HG03103 (cell line): ENCODE measurements around the gene CELF6.

ENCODE experiments used
- ATAC-seq: cut with Tn5 transposase; IDR thresholded peaks from one replicate; pipeline ENCODE4 v1.9.1; 2021; ENCODE audit warnings: low read depth; ENCODE audit not compliant: unreplicated experiment

Gene CELF6

GRCh38 chr15:72319985-72320671, at the start of gene CELF6:
Gene CELF6 (minus strand): TSS chr15:72320157. CDS start chr15:72319874, 283 bp downstream.
- ATAC-seq = no peak

DNA sequence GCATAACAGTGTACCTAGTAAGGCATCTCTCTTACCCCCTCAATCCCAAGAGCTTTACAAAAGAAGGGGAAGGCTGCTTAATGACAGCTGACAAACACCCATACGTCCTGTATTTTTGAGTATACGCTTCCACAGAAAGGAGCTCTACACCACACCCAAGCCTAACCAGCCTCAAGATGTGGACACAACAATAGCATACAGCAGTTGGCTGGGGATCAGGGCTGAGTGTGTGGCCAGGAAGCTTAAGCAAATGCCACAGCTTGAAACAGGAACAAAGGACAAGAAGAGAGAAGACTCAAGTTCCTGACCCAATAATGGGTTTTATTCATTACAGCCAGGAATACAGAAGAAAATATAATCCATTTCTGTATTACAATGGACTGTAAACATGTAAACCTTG, 48.9 kb upstream of the CELF6 start:
- no peak for ATAC-seq

GRCh38 chr15:72368325-72368724, 48.4 kb upstream of the CELF6 start:
- no peak for ATAC-seq

DNA sequence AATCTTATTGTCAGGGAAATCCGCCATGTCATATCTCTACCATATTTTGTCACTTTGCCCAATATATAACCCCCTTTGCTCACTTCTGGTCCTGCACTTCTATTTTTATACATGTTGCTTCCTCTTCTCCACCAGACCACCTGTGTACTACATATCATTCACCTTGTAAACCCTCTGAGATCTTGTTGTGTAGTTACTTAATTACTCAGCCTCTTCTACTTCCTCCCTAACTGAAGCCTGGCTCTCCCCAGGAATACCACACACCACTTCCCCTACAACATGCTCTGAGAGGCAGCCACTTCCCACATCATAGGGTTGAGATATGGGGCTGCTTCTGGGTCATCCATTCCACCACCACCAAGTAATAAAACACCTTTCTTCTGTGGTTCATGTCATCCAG, 45.9 kb upstream of the CELF6 start:
- peak; percentile 85 for ATAC-seq

DNA sequence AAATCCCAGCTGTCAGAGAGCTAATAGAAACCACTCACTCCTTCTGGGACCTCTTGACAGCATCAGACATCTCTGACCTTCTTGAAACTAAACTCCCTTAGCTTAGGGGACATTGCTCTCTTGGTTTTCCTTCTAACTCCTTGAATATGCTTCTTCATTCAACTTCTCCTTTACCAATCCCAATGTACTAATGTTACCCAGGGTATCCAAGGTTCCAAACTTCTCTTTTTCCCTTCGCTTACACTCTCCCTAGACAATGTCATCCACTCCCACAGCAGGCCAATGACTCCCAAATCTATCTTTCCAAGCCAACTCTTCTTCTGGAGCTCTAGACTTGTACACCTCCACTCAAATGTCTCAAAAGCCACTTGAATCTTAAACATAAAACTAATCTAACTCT, 41.2 kb upstream of the CELF6 start:
- ATAC-seq = no peak

- ATAC-seq = no peak
These were observed 38.8 kb upstream of the CELF6 start for GRCh38 chr15:72358650-72359171.

DNA sequence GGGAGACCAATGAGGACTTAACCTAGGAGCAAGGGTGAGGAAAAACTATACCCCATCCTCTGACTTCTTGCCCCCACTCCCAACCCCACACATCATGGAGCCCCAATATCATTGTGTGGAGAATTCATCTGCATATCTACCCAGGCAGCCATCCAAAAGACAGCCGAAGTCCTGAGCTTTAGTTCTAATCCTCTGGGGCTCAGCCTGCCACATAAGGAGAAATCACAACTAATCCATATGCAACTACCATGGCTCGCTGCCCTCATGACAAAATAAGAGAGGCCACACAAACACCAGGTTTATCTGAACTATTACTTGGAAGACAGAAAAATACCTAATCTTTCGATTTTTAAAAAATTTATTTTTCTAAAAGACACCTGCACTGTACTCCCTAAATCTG, 38.2 kb upstream of the CELF6 start:
- ATAC-seq = no peak

DNA sequence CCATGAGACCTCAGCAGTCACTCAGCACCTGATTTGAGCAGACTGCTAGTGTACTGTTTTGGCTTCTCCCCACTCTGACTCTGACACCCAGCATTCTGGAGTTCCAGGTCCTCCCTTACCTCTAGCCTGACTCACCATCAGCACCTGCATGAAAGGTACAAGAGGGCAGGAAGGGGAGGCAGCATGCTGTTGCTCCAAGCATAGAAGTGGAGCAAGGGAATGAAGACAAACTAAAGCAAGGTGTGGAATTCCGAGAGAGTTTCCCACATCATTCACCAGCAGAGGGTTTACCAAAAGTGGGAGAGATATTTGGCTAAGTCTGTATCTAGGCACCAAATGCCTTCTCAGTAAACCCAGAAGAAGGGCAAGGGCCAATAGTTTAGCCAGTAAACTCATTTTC, 34.5 kb upstream of the CELF6 start:
- no peak for ATAC-seq

DNA sequence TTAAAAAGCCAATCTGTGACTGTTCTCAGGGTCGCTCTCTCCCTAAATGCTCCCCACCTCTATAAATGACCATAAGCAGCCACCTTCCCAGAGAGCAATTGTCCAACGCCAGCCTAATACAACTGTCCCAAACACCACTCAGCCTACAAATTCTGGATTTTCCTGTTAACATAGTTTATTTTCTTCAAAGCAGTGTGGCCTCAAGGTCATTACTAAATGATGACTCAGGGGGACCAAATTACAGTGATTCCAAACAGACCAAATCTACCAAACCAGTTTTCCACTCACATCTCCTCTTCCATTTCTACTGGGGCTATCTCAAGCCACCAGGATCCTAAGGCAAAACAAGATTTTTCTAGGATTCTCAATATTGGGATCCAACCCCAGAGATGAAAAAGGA, 33.3 kb upstream of the CELF6 start:
- no peak for ATAC-seq

GRCh38 chr15:72345806-72346205, 25.8 kb upstream of the CELF6 start:
- no peak for ATAC-seq

DNA sequence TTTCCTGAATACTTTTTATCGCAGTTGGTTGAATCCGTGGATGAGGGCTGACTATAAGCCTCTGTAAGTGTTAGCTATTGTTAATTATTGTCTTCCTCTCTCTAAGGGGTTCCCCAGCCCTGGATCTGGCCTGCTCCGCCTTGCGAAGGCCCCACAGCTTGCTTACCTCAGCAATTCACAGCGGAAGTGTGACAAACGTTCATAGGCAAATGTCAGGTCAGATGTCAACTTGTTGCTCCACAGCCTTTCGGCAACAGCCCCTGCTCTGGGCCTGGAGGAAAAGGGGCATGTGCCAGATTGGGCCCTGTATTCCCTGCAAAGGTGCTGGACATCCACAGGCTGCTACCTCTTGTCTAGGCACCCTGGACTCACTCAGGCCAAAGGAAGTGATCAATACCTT, 25.3 kb upstream of the CELF6 start:
- no peak for ATAC-seq

GRCh38 chr15:72344602-72345001, 24.6 kb upstream of the CELF6 start:
- ATAC-seq = no peak

GRCh38 chr15:72342385-72342784, 22.4 kb upstream of the CELF6 start:
- ATAC-seq = no peak

- ATAC-seq = no peak
These were observed 21.4 kb upstream of the CELF6 start for GRCh38 chr15:72341361-72341760.

DNA sequence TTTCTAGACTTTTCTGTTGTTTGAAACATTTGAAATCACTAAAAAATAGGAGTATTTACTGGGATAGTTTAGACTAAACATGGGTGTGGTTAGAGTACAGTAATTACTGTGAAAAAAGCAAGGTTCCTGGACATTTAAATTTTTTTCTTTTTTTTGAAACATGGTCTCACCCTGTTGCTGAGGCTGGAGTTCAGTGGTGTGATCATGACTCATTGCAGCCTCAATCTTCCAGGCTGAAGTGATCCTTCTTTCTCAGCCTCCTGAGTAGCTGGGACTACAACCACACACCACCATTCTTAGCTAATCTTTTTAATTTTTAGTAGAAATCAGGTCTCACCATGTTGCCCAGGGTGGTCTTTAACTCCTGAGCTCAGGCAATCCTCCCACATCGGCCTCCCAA, 20.4 kb upstream of the CELF6 start:
- no peak for ATAC-seq

DNA sequence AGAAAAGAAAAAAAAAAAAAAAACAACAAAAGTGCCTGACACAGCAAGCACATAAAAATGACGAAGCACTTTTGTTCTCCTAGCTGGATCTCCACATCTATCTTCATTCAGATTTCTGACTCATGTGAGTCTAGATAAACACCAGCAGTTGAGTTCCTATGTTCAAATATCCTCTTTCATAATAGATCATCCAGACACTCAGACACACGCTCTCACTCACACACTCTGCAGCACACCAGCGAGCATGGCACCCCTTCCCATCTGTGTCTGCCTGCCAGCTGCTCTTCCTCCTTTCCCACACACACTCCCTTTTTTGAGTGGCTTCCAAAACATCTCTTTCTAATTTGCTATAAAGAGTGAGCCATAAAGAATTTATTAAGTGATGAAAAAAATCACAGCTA, 19.8 kb upstream of the CELF6 start:
- no peak for ATAC-seq

DNA sequence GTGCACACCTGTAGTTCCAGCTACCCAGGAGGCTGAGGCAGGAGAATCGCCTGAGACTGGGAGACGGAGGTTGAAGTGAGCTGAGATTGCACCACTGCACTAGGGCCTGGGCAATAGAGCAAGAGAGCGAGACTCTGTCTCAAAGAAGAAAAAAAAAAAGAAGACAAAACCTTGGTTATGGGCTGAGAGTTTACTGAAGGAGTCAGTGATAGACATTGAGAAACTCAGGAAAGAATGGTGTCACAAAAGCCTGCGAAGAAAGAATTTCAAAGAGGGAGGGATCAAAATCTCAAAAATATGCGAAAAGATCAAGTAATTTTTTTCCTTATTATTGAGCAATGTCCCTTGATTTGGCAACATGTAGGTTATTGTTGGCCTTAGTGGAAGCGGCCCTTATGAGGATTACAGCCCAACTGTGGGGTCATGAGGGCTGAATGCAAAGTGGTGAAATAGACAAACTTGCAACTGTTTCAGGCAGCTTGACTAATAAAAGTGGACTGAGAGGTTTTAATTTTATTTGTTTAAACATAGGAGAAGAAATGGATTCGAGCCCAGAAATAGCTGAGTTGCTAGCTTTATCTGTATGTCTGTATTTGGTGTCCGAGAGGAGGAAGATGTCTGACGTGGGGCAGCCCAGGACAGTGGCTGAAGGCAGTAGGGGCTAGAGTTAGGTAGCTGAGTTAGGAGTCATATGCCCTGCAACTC, 18.8 kb upstream of the CELF6 start:
- no peak for ATAC-seq

DNA sequence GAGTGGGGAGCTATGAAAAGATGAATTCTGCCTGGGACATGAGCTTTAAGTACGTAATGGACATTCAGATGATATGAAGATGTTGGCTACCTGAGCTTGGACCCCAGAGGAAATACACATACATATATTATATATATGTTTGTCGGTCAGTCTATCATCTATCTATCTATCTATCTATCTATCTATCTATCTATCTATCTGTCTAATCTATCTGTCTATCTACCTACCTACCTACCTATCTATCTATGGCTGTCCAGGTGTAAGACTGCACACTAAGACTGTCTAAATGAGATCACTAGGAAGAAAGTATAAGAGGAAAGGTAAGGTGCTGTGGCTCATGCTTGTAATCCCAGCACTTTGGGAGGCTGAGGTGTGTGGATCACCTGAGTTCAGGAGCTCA, 18.2 kb upstream of the CELF6 start:
- ATAC-seq = no peak

GRCh38 chr15:72334842-72335241, 14.9 kb upstream of the CELF6 start:
- ATAC-seq = no peak

GRCh38 chr15:72331021-72331420, 11.1 kb upstream of the CELF6 start:
- ATAC-seq = no peak

DNA sequence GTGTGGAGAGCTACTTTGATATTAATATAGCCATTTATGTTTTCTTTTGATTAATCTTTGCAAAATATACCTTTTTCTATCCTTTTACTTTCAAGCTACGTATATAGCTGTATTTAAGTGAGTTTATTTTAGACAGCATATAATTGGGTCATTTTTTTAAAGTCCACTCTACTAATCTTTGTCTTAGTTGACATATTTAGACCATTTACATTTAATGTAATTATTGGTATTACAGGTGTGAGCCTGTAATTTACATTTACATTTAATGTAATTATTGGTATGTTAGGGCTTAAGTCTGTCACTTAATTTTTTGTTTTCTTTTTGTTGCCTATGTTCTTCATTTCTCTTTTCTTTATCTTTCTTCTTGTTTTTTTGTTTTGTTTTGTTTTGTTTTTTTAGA, 3.8 kb upstream of the CELF6 start:
- ATAC-seq = no peak

DNA sequence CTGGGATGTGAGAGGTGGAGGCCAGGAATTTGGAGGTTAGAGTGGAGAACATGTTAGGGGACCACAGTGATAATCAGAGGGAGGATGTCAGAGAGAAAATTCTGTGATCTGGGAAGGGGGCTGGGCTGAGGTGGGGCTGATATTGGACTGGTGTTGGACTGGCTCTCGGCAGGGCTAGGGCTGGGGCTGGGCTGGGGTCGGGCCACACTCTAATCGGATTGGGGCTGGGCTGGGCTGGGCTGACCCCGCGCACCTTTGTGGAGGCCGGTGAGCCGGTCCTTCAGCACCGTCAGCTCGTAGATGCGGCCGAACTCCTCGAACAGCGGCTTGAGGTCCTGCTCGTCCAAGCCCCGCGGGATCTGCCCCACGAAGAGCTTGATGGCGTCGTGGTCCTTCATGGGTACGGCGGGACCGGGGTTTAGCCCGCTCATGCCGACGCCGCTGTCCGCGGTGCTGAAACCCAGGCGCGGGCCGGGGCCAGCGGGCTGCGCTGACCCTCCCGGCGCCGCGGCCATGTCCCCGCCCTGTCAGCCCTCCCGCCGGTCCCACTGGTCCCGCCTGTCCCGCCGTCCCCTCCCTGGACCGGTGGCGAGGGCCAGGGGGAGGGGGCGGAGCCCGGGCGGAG, 485 bp downstream of the CELF6 start:
- no peak for ATAC-seq
